SJSA1 (cell line): Measurements from ENCODE around the gene RHO. TPM values are rescaled to one million over a fixed set of nuclear protein-coding genes. Genes with fewer than 3 reads are reported as not detected.
"Not testable (repeated sequence)": the region's sequence is repeated elsewhere in the genome, so short reads cannot be mapped to it uniquely, and the experiment has no call there.

Experiments
- DNase-seq, 2 experiments: peaks; one replicate each; pipeline ENCODE4 v3.0.0-alpha.2; 2015 to 2020; ENCODE audit warnings: low spot score in 2 of 2, low read depth in 1 of 2
- H3K27ac ChIP-seq: fragments of 250-450 bp; sonication (Bioruptor Pico); 2 replicates; pipeline ENCODE4 v1.5.1; 2020; ENCODE audit warnings: mild to moderate bottlenecking, moderate library complexity
- H3K27me3 ChIP-seq: fragments of 250-450 bp; sonication (Bioruptor Pico); replicated peaks from 2 replicates; pipeline ENCODE4 v1.5.1; 2020; ENCODE audit warnings: mild to moderate bottlenecking, moderate library complexity
- H3K36me3 ChIP-seq: fragments of 250-450 bp; sonication (Bioruptor Pico); 2 replicates; pipeline ENCODE4 v1.5.1; 2020; ENCODE audit warnings: mild to moderate bottlenecking
- H3K4me1 ChIP-seq: fragments of 250-450 bp; sonication (Bioruptor Pico); replicated peaks from 2 replicates; pipeline ENCODE4 v1.6.1; 2021; ENCODE audit warnings: mild to moderate bottlenecking
- H3K4me3 ChIP-seq: fragments of 250-450 bp; sonication (Bioruptor Pico); 2 replicates; pipeline ENCODE4 v1.5.1; 2020; ENCODE audit warnings: mild to moderate bottlenecking
- H3K9me3 ChIP-seq: fragments of 250-450 bp; sonication (Bioruptor Pico); replicated peaks from 2 replicates; pipeline ENCODE4 v1.5.1; 2020; ENCODE audit warnings: mild to moderate bottlenecking
- total RNA-seq: library from RNA; depleted of rRNA; stranded (reverse); fragments of >200 nt; shearing (Covaris generic); gene quantifications from 2 replicates; pipeline ENCODE4 v1.2.3, GENCODE V29; 2014

Gene RHO
- total RNA-seq, 1 experiment from 2014 or later = not detected

DNA sequence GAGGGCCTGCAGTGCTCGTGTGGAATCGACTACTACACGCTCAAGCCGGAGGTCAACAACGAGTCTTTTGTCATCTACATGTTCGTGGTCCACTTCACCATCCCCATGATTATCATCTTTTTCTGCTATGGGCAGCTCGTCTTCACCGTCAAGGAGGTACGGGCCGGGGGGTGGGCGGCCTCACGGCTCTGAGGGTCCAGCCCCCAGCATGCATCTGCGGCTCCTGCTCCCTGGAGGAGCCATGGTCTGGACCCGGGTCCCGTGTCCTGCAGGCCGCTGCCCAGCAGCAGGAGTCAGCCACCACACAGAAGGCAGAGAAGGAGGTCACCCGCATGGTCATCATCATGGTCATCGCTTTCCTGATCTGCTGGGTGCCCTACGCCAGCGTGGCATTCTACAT is 3.8 kb downstream of the RHO start:
- Histone ChIP-seq H3K4me3 (no peak overlapping the region), H3K9me3 (no peaks in the 10 kb centered on the region), H3K4me1 (peaks cover 24% of the 10 kb centered on the region), H3K27me3 (no peaks in the 10 kb centered on the region), H3K27ac (no peak overlapping the region), H3K36me3 (no peaks in the 10 kb centered on the region)
- DNase-seq = no peak

DNA sequence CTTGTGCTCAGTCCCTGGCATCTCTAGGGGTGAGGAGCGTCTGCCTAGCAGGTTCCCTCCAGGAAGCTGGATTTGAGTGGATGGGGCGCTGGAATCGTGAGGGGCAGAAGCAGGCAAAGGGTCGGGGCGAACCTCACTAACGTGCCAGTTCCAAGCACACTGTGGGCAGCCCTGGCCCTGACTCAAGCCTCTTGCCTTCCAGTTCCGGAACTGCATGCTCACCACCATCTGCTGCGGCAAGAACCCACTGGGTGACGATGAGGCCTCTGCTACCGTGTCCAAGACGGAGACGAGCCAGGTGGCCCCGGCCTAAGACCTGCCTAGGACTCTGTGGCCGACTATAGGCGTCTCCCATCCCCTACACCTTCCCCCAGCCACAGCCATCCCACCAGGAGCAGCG is 5.0 kb downstream of the RHO start:
- Histone ChIP-seq H3K27me3 (no peaks in the 10 kb centered on the region), H3K27ac (no peak overlapping the region), H3K4me3 (no peak overlapping the region), H3K4me1 (peaks cover 24% of the 10 kb centered on the region), H3K36me3 (no peaks in the 10 kb centered on the region), H3K9me3 (no peaks in the 10 kb centered on the region)
- DNase-seq = no peak

DNA sequence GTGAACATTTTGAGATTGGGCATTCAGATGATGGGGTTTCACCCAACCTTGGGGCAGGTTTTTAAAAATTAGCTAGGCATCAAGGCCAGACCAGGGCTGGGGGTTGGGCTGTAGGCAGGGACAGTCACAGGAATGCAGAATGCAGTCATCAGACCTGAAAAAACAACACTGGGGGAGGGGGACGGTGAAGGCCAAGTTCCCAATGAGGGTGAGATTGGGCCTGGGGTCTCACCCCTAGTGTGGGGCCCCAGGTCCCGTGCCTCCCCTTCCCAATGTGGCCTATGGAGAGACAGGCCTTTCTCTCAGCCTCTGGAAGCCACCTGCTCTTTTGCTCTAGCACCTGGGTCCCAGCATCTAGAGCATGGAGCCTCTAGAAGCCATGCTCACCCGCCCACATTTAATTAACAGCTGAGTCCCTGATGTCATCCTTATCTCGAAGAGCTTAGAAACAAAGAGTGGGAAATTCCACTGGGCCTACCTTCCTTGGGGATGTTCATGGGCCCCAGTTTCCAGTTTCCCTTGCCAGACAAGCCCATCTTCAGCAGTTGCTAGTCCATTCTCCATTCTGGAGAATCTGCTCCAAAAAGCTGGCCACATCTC is 6.1 kb downstream of the RHO start:
- Histone ChIP-seq H3K4me1 (peaks cover 20% of the 10 kb centered on the region), H3K27ac (no peak overlapping the region), H3K36me3 (no peaks in the 10 kb centered on the region), H3K27me3 (no peaks in the 10 kb centered on the region), H3K4me3 (no peak overlapping the region), H3K9me3 (no peaks in the 10 kb centered on the region)
- no peak for DNase-seq

DNA sequence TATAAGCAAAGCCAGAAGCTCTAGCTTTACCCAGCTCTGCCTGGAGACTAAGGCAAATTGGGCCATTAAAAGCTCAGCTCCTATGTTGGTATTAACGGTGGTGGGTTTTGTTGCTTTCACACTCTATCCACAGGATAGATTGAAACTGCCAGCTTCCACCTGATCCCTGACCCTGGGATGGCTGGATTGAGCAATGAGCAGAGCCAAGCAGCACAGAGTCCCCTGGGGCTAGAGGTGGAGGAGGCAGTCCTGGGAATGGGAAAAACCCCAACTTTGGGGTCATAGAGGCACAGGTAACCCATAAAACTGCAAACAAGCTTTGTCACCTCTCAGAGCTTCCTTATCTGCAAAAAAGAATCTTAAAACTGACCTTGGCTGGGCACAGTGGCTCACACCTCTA is 6.6 kb downstream of the RHO start:
- Histone ChIP-seq H3K4me3 (no peak overlapping the region), H3K36me3 (no peaks in the 10 kb centered on the region), H3K4me1 (peaks cover 14% of the 10 kb centered on the region), H3K9me3 (no peaks in the 10 kb centered on the region), H3K27ac (no peak overlapping the region), H3K27me3 (no peaks in the 10 kb centered on the region)
- no peak for DNase-seq

DNA sequence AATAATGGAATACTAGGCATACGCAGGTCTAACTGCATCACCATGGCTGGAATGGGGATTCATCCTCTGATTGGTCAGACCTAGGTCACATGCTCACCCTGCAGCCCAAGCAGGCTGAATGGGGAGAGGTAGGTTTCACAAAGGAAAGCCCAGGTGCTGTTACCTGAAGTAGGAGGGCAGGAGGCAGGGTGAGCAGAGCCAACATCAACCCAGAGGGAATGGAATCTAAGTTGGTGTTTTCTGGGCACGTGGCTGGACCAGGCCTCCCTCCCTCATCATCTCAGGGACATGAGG is 7.9 kb downstream of the RHO start:
- DNase-seq = no peak
- Histone ChIP-seq H3K4me1 (peaks cover 6% of the 10 kb centered on the region; the same call in 1 of the 2 replicates), H3K27ac (no peak overlapping the region), H3K9me3 (no peaks in the 10 kb centered on the region), H3K36me3 (no peaks in the 10 kb centered on the region), H3K27me3 (no peaks in the 10 kb centered on the region), H3K4me3 (no peak overlapping the region)

DNA sequence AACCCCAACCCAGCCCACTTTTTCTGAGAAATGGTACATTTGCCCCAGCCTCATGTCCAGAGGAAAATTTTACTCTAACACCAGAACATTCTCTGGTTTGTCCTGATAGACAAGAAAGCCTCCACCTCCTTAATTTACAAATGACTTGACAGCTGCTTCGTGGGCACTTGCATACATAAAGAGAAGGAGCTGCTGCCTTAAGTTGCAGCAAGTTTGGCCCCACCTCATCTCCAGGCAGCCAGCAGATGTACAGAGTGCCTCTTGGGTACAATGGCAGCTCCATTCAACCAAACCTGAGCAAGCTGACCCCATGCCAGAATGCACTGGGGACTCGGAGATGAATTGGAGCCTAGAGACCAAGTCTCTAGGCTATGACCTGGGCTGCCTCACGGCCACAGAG is 8.4 kb downstream of the RHO start:
- Histone ChIP-seq H3K4me3 (no peak overlapping the region), H3K27ac (no peak overlapping the region), H3K4me1 (peaks cover 6% of the 10 kb centered on the region; the same call in 1 of the 2 replicates), H3K27me3 (no peaks in the 10 kb centered on the region), H3K9me3 (no peaks in the 10 kb centered on the region), H3K36me3 (no peaks in the 10 kb centered on the region)
- DNase-seq = no peak

DNA sequence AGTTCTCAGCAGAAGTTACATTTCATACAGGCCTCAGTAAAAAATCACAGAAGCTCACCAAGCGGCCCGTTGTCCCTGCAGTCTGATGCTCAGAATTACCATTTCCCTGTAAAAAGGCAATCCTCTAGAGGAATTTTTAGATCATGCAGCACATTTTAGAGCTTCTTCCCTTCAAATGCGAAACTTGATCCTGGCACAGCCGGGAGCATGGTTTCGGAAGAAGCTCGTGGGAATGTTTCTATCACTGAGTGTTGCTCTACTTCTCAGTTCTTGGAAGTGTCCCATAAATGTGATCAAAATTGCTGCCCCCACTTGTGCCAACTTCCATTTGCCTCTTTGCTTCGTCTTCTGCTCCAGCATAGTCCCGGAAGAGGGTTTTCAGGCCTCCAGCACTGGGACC is 10.8 kb downstream of the RHO start:
- Histone ChIP-seq H3K36me3 (no peaks in the 10 kb centered on the region), H3K4me1 (peaks cover 6% of the 10 kb centered on the region; the same call in 1 of the 2 replicates), H3K27me3 (no peaks in the 10 kb centered on the region), H3K9me3 (no peaks in the 10 kb centered on the region), H3K4me3 (no peak overlapping the region), H3K27ac (no peak overlapping the region)
- no peak for DNase-seq

DNA sequence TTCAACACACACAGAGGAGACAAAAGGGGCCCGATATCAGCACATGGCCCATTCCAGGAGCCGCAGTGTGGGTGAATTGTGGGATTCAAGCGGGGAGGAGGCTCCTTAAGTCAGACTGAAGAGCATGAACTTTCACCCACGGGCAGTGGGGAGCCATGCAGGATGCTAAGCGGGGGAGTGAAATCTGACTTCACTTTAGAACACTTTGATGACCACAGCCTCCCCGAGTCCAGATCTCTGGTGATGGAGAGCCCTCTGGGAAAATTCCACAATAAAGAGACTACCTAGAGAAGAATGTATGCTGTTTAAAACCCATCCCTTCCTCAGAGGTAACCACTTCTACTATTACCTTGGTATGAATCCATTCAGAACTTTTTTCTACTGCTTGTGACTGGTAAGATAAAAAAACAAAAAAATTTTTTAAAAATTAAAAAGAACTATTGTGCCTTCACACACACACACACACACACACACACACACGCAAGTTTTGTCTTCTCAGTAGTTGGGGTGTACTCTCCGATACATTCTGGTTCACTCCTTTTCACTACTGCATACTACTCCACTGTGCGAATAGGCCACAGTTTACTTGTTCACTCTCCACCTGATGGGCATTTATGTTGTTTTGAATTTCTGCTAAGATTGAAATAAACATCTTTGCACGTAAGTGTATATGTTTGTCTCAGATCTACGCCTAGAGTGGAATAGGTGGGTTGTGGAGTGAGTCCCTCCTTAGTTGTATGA is 12.5 kb downstream of the RHO start:
- no peak for DNase-seq

DNA sequence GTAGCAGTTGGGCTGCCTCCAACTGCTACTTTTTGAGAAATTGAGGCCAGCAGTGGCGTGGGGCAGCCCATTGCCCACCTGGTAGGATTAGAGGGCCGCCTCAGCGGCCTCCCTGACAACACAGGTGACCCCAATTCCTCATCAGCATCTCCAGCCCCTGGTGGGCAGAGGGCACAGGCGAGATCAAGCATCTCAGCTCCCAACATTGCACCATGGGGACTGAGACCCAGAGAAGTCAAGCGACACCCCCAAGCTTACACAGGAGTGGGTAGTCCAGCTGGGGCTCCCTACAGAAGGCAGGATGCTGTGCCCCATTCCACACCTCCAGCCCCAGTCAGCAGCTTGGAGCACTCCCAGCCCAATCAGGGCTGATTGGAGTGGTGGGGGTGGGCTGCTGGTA is 14.3 kb downstream of the RHO start:
- H3K36me3 ChIP-seq = no peaks in the 10 kb centered on the region
- no peaks in the 10 kb centered on the region for H3K4me1 ChIP-seq
- no peak overlapping the region for H3K4me3 ChIP-seq
- no peaks in the 10 kb centered on the region for H3K9me3 ChIP-seq
- H3K27ac ChIP-seq = no peak overlapping the region
- H3K27me3 ChIP-seq = no peaks in the 10 kb centered on the region
- no peak for DNase-seq

More for the DNA sequence above, 12.5 kb downstream of the RHO start:
- Histone ChIP-seq H3K4me3 (no peak overlapping the region), H3K36me3 (no peaks in the 10 kb centered on the region), H3K4me1 (no peaks in the 10 kb centered on the region), H3K9me3 (no peaks in the 10 kb centered on the region), H3K27ac (no peak overlapping the region), H3K27me3 (no peaks in the 10 kb centered on the region)

DNA sequence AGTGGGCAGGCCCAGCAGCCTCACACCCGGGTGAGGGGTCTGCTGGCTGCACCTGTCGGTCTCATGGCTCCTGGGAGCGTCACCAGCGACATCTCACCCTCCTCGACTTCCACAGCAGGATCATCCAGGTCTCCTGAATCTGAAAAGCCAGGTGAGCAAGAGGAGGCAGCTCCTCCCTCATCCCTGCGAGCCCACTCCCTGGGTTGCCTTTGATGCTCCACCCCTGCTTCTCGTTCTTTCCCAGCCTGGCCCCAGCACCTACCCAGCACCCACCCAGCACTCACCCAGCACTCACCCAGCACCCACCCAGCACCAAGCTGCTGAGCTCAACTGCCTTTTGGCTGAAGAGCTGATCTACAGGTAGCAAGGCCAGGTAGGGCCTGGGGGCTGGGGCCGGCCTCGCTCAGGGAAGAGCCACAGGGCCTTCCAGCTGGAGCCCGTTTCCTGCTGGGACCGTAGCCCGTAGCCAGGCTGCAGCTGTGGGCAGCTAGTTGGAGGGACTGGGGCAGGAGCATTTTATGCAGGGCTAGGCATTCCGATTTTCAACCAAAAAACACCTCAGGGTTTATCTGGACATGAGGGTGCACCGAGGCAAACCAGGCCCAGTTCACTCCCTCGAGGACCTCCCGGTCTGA is 14.8 kb downstream of the RHO start, which contains the start of gene H1-8:
TSS of gene H1-8 (plus strand) at position 20 of the 635 bp plus-strand sequence. CDS start at position 64, 44 bp downstream.
- no peaks in the 10 kb centered on the region for H3K9me3 ChIP-seq
- no peaks in the 10 kb centered on the region for H3K27me3 ChIP-seq
- H3K4me1 ChIP-seq = no peaks in the 10 kb centered on the region
- no peaks in the 10 kb centered on the region for H3K36me3 ChIP-seq
- H3K4me3 ChIP-seq = no peak within 1 kb of the TSS
- no peak within 1 kb of the TSS for H3K27ac ChIP-seq
- no peak for DNase-seq

DNA sequence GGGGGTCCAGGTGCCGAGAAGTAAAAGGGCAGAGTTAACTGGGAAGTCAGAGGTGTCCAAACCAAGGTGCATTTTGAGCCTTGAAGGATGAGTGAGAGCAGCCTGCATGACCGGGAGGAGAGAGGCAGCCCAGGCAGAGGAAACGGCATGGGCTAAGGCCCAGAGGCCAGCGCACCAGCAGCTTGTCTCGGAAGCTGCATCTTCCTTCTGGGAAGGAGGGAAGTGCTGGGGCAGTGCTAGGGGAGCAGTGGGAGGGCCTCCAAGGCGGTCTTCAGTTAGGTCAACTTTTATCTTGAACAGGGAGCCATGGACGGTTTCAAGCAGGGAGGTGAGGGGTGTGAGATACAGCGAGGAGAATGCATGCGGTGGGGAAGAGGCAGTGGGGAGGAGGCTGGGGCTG is 15.6 kb downstream of the RHO start:
- Histone ChIP-seq H3K27ac (no peak overlapping the region), H3K4me1 (peaks cover under 1% of the 10 kb centered on the region), H3K4me3 (no peak overlapping the region), H3K9me3 (no peaks in the 10 kb centered on the region), H3K27me3 (no peaks in the 10 kb centered on the region), H3K36me3 (no peaks in the 10 kb centered on the region)
- DNase-seq = no peak

DNA sequence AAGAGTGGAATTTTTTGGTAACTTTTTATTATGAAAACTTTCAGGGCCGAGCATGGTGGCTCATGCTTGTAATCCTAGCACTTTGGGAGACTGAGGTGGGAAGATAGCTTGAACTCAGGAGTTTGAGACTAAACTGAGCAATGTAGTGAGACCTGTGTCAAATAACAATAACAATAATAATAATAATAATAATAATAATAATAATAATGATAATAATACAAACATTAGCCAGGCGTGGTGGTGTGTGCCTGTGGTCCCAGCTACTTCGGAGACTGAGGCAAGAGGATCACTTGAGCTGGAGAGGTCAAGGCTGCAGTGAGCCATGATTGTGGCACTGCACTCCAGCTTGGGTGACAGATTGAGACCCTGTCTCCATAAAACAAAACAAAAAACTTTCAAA is 17.5 kb downstream of the RHO start:
- not testable (repeated sequence) for DNase-seq, H3K27me3 ChIP-seq, H3K9me3 ChIP-seq, H3K36me3 ChIP-seq, H3K4me1 ChIP-seq, H3K27ac ChIP-seq, H3K4me3 ChIP-seq

DNA sequence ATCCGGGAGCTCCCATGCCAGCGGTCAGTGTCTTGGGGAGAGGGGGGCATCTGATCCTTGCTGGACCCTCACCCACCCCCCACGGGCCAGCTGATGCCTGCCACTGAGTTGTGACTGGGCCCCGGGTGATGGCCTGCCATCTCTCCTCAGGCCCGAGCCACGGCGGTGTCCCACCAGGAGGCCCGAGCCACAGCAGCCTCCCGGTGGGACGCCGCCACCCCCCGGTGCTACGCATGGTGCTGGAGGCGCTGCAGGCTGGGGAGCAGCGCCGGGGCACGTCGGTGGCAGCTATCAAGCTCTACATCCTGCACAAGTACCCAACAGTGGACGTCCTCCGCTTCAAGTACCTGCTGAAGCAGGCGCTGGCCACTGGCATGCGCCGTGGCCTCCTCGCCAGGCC is 18.8 kb downstream of the RHO start:
- Histone ChIP-seq H3K4me3 (no peak overlapping the region), H3K9me3 (no peaks in the 10 kb centered on the region), H3K36me3 (no peaks in the 10 kb centered on the region), H3K27me3 (no peaks in the 10 kb centered on the region), H3K4me1 (peaks cover 10% of the 10 kb centered on the region), H3K27ac (no peak overlapping the region)
- DNase-seq = no peak

DNA sequence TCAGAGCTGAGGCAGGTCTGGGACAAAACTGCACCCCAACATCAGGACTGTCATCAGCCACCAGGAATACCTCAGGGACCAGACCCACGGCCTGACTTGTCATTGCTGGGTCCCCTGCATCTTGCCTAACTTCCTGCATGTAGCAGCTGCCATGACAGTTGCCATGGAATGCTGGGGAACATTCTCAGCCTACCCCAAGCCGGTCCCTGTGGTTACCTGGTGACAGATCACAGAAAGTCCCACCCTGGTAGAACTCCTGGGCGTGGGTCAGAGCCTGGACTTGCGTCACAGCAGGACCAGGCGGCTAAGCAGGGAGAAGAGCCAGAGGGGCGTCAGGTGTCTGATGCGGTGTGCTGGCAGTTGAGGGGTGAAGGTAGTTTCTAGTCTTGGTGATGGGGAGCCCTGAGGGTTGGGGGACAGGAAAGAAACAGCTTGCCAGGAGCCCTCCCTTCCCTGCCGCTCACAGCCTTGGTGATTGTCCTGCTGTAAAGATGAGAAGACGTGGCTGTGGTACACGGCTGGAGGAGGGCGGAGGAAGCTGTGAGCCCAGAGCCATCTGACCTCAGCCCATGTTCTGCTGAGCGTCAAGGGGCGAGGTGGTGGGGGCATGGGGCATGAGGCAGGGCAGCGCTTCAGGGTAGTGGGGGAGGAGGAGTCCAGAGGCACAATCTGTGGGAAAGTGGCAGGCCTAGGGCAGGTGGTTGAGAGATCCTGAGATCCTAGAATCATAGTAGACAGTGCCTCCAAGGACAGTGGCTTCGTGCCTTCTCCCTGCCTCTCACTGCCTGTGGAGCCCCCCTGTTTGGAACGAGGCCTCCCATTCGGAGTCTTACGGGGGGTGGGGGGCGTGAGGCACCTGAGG is 19.9 kb downstream of the RHO start:
- no peaks in the 10 kb centered on the region for H3K9me3 ChIP-seq
- peaks cover 10% of the 10 kb centered on the region for H3K4me1 ChIP-seq
- no peak for DNase-seq
- H3K27me3 ChIP-seq = no peaks in the 10 kb centered on the region
- H3K4me3 ChIP-seq = no peak overlapping the region
- no peak overlapping the region for H3K27ac ChIP-seq
- no peaks in the 10 kb centered on the region; the same call in 1 of the 2 replicates for H3K36me3 ChIP-seq
